HL-60 (cell line): ENCODE data around the gene SACM1L.

Source experiments
- DNase-seq, 2 experiments: peaks; one replicate each; pipeline ENCODE4 v3.0.0-alpha.2; 2010 to 2020; ENCODE audit warnings: low read depth in 1 of 2, low spot score in 1 of 2
- H3K27ac ChIP-seq: fragments of 250-450 bp; sonication (Bioruptor Pico); replicated peaks from 2 replicates; pipeline ENCODE4 v1.5.1; 2020; ENCODE audit warnings: mild to moderate bottlenecking, moderate library complexity
- H3K27me3 ChIP-seq: fragments of 250-450 bp; sonication (Bioruptor Pico); 2 replicates; pipeline ENCODE4 v1.5.1; 2021; ENCODE audit warnings: mild to moderate bottlenecking, moderate library complexity; ENCODE audit not compliant: insufficient read depth, poor library complexity, severe bottlenecking
- H3K4me3 ChIP-seq: replicated peaks from 2 replicates; pipeline ENCODE4 v1.5.1; 2011; ENCODE audit warnings: mild to moderate bottlenecking, control low read depth, low read length; ENCODE audit not compliant: insufficient read depth
- GABPA ChIP-seq: IDR thresholded peaks from 2 replicates; pipeline ENCODE4 v1.6.1; 2012; ENCODE audit warnings: low read depth
- POLR2AphosphoS5 ChIP-seq: IDR thresholded peaks from 2 replicates; pipeline ENCODE4 v1.6.1; 2012; ENCODE audit warnings: low read depth
- SPI1 ChIP-seq: IDR thresholded peaks from 2 replicates; pipeline ENCODE4 v1.6.1; 2012; ENCODE audit warnings: low read depth, mild to moderate bottlenecking, borderline replicate concordance
- TF ChIP-seq, protein P1 (sequence below): IDR thresholded peaks from one replicate; pipeline ENCODE4 v1.5.1; 2011; ENCODE audit warnings: low read length, control low read depth, inconsistent platforms; ENCODE audit not compliant: insufficient read depth
- TF ChIP-seq, protein P2 (sequence below): IDR thresholded peaks from 2 replicates; pipeline ENCODE4 v1.6.1; 2012; ENCODE audit warnings: low read depth; ENCODE audit not compliant: insufficient replicate concordance

SACM1L gene

DNA sequence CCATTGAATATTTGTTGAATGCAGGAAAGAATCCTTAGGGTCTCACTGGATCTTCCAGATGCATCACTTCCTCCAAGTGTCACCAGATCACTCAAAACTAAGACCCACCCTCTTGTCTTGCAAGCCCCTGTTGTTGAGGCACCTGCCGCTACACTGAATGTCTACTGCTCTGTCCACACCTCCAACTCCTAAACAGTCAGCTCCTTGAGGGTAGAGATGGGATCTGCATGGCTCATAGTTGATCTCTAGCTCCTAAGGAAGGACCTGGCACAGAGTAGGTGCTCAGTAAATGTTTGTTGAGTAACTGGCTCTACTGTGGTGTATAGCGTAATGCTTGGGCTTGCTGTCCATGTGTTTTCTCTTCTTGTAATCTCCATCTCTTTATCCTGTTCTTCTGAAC, 98.4 kb downstream of the SACM1L start:
- H3K27ac ChIP-seq, result no peak overlapping the region
- H3K27me3 ChIP-seq, result no peaks in the 10 kb centered on the region
- TF ChIP-seq, protein P1, sequence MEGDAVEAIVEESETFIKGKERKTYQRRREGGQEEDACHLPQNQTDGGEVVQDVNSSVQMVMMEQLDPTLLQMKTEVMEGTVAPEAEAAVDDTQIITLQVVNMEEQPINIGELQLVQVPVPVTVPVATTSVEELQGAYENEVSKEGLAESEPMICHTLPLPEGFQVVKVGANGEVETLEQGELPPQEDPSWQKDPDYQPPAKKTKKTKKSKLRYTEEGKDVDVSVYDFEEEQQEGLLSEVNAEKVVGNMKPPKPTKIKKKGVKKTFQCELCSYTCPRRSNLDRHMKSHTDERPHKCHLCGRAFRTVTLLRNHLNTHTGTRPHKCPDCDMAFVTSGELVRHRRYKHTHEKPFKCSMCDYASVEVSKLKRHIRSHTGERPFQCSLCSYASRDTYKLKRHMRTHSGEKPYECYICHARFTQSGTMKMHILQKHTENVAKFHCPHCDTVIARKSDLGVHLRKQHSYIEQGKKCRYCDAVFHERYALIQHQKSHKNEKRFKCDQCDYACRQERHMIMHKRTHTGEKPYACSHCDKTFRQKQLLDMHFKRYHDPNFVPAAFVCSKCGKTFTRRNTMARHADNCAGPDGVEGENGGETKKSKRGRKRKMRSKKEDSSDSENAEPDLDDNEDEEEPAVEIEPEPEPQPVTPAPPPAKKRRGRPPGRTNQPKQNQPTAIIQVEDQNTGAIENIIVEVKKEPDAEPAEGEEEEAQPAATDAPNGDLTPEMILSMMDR, result no peak
- no peak for TF ChIP-seq GABPA
- TF ChIP-seq SPI1, result no peak
- no peak for TF ChIP-seq POLR2AphosphoS5
- TF ChIP-seq, protein P2, sequence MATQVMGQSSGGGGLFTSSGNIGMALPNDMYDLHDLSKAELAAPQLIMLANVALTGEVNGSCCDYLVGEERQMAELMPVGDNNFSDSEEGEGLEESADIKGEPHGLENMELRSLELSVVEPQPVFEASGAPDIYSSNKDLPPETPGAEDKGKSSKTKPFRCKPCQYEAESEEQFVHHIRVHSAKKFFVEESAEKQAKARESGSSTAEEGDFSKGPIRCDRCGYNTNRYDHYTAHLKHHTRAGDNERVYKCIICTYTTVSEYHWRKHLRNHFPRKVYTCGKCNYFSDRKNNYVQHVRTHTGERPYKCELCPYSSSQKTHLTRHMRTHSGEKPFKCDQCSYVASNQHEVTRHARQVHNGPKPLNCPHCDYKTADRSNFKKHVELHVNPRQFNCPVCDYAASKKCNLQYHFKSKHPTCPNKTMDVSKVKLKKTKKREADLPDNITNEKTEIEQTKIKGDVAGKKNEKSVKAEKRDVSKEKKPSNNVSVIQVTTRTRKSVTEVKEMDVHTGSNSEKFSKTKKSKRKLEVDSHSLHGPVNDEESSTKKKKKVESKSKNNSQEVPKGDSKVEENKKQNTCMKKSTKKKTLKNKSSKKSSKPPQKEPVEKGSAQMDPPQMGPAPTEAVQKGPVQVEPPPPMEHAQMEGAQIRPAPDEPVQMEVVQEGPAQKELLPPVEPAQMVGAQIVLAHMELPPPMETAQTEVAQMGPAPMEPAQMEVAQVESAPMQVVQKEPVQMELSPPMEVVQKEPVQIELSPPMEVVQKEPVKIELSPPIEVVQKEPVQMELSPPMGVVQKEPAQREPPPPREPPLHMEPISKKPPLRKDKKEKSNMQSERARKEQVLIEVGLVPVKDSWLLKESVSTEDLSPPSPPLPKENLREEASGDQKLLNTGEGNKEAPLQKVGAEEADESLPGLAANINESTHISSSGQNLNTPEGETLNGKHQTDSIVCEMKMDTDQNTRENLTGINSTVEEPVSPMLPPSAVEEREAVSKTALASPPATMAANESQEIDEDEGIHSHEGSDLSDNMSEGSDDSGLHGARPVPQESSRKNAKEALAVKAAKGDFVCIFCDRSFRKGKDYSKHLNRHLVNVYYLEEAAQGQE, result no peak
- no peak overlapping the region for H3K4me3 ChIP-seq
- no peak for DNase-seq

DNA sequence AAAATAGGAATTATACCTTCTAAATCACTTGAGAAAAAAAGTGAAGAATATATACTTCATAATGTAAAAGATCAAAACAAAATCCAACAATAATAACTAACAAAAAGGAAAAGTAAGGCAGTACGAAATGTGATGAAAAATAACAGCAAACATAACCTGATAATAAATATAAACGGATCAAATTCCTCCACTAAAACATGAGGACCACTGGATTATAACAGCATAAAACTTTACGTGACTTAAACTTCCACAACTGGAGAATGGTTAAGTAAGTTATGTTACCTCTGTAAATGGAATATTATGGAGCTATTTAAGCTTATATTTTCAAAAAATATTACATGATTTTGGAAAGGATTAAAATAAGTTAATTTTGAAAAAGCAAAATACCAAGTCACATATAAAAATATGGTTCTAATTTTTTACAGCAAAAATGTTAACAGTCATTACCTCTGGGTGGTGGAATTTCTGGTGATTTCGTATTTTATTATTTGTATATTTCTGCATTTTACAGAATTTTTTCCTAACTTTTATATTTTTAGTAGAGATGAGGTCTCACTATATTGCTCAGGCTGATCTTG, 100.1 kb downstream of the SACM1L start:
- Histone ChIP-seq H3K27me3 (peaks cover 2% of the 10 kb centered on the region), H3K27ac (no peak overlapping the region), H3K4me3 (no peak overlapping the region)
- TF ChIP-seq, protein P2, result no peak
- no peak for TF ChIP-seq SPI1
- DNase-seq, result no peak

DNA sequence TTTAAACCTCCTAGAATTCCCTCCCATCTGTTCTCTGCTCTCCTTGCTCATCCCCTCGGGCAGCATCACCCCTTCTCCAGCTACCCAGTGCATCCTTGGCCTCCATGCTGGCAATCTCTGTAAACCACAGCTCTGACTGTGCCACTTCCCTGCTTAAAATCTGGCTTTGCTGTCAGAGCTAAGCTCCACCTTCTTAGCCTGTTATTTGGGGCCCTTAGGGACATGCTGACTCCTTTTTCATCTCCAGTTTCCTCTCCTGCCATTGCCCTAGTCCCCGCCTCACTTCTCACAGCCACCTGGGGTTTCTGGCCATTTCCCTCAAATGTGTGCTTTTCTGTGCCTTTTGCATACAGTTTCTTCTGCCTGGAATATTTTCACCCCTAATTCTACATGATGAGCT, 101.4 kb downstream of the SACM1L start:
- DNase-seq, result no peak
- TF ChIP-seq, protein P2, result no peak
- TF ChIP-seq SPI1 (no peak), POLR2AphosphoS5 (no peak), GABPA (no peak)
- TF ChIP-seq, protein P1, result no peak
- Histone ChIP-seq H3K27ac (no peak overlapping the region), H3K4me3 (no peak overlapping the region), H3K27me3 (peaks cover 13% of the 10 kb centered on the region)

DNA sequence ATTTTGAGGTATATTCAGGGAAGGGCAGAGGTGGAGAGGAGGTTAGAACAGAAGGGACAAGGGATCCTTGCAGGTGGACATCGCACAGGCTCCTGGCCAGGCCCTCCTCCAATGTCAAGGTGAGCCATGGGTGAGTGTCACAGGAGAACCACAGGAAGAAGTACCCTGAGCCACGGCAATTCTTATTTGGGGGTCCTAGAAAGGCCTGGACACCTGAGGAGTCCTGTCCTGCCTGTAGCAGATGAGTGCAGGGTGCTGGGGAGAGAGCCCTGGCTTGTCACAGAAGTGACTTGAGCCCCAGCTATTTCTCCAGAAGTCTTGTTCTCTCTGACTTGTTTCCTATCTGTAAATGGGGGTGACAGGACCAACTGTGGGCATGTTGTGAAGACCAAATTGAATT, 102.8 kb downstream of the SACM1L start:
- no peak for DNase-seq
- H3K27me3 ChIP-seq, result peaks cover 25% of the 10 kb centered on the region
- no peak overlapping the region for H3K27ac ChIP-seq
- TF ChIP-seq SPI1, result no peak
- TF ChIP-seq POLR2AphosphoS5, result no peak
- TF ChIP-seq, protein P2, result no peak
- TF ChIP-seq, protein P1, result no peak
- no peak for TF ChIP-seq GABPA
- H3K4me3 ChIP-seq, result no peak overlapping the region
